Activated CD4-positive, alpha-beta T cell treated with anti-CD3 and anti-CD28 coated beads, Interleukin-2, amount 10 ng/mL, durations not matched to agents 7 days and 5 days (primary cell): ENCODE data around the gene TEX51. TPM values are rescaled to one million over a fixed set of nuclear protein-coding genes. Genes with fewer than 3 reads are reported as not detected.

Experiments used
- CTCF ChIA-PET: fragments of 350-600 bp; sonication (Branson Sonifier 250); formaldehyde crosslinking; loops from one replicate; lab custom pipeline; 2021; ENCODE audit warnings: antibody characterized with exemption; lab: Charles Lee
- POLR2A ChIA-PET: fragments of 350-600 bp; sonication (Branson Sonifier 250); formaldehyde crosslinking; loops from one replicate; lab custom pipeline; 2021; ENCODE audit warnings: antibody characterized with exemption; lab: Charles Lee
- DNase-seq: peaks from one replicate; pipeline ENCODE4 v3.0.0-alpha.2; 2020
- H3K27ac Mint-ChIP-seq: one replicate; pipeline ENCODE4 v1.8.0; 2021; ENCODE audit warnings: mild to moderate bottlenecking, moderate library complexity, mixed read lengths
- H3K27me3 Mint-ChIP-seq: one replicate; pipeline ENCODE4 v1.8.0; 2021; ENCODE audit warnings: mixed read lengths
- H3K36me3 Mint-ChIP-seq: one replicate; pipeline ENCODE4 v1.8.0; 2021; ENCODE audit warnings: low read depth, mixed read lengths
- H3K4me1 Mint-ChIP-seq: one replicate; pipeline ENCODE4 v1.8.0; 2021; ENCODE audit warnings: mixed read lengths
- H3K4me3 Mint-ChIP-seq: one replicate; pipeline ENCODE4 v1.8.0; 2021; ENCODE audit warnings: mild to moderate bottlenecking, moderate library complexity, mixed read lengths
- H3K9me3 Mint-ChIP-seq: one replicate; pipeline ENCODE4 v1.8.0; 2021; ENCODE audit warnings: mixed read lengths
- total RNA-seq, 2 experiments: library from RNA; stranded (reverse); gene quantifications; one replicate each; pipeline ENCODE4 v1.2.3, GENCODE V29; 2021

TEX51 gene
- total RNA-seq, 2 experiments from 2014 or later = not detected

DNA sequence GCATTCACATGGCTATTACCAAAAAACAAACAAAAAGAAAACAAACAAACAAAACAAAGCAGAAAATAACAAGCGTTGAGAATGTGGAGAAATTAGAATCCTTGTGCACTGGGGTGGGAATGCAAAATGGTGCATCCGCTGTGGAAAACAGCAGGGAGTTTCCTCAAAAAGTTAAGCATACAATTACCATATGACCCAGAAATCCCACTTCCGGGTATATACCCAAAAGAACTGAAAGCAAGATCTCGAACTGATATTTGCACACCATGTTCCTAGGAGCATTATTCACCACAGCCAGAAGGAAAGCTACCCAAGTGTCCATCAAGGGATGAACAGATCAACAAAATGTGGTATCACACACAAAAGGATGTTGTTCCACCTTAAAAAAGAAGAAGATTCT lies 17.9 kb upstream of the TEX51 start:
- no peaks in the 10 kb centered on the region for H3K4me1 Mint-ChIP-seq
- no peaks in the 10 kb centered on the region for H3K27me3 Mint-ChIP-seq
- ChIA-PET POLR2A (no interaction called here), CTCF (no interaction called here)
- no peak for DNase-seq
- no peak overlapping the region for H3K4me3 Mint-ChIP-seq
- H3K9me3 Mint-ChIP-seq = peaks cover under 1% of the 10 kb centered on the region
- H3K27ac Mint-ChIP-seq = no peak overlapping the region
- H3K36me3 Mint-ChIP-seq = no peaks in the 10 kb centered on the region

- Mint-ChIP-seq H3K4me1 (no peaks in the 10 kb centered on the region), H3K4me3 (no peak overlapping the region), H3K27me3 (no peaks in the 10 kb centered on the region), H3K27ac (no peak overlapping the region), H3K36me3 (no peaks in the 10 kb centered on the region), H3K9me3 (no peaks in the 10 kb centered on the region)
- ChIA-PET POLR2A (no interaction called here), CTCF (no interaction called here)
- no peak for DNase-seq
Observed at GRCh38 chr2:126881591-126881990, 17.1 kb upstream of the TEX51 start.

- no peak for DNase-seq
- POLR2A ChIA-PET = no interaction called here
- Mint-ChIP-seq H3K27ac (no peak overlapping the region), H3K27me3 (no peaks in the 10 kb centered on the region), H3K36me3 (no peaks in the 10 kb centered on the region), H3K9me3 (no peaks in the 10 kb centered on the region), H3K4me3 (no peak overlapping the region), H3K4me1 (peaks cover 1% of the 10 kb centered on the region)
- CTCF ChIA-PET = interaction anchor here (1.3 kb wide), 1 partner anchor 12 kb away, joined by 3 read pairs; no protein-coding TSS in a partner anchor
Observed at GRCh38 chr2:126882181-126882580, 16.5 kb upstream of the TEX51 start.

- Mint-ChIP-seq H3K9me3 (no peaks in the 10 kb centered on the region), H3K36me3 (no peaks in the 10 kb centered on the region), H3K4me3 (no peak overlapping the region), H3K4me1 (peaks cover 1% of the 10 kb centered on the region), H3K27ac (no peak overlapping the region), H3K27me3 (no peaks in the 10 kb centered on the region)
- no peak for DNase-seq
- ChIA-PET POLR2A (no interaction called here), CTCF (interaction anchor here (1.3 kb wide), 1 partner anchor 13 kb away, joined by 3 read pairs; no protein-coding TSS in a partner anchor)
Observed at GRCh38 chr2:126882736-126883665, 15.7 kb upstream of the TEX51 start.

GRCh38 chr2:126883666-126884040 lies 15.0 kb upstream of the TEX51 start:
- no peaks in the 10 kb centered on the region for H3K9me3 Mint-ChIP-seq
- CTCF ChIA-PET = no interaction called here
- POLR2A ChIA-PET = no interaction called here

DNA sequence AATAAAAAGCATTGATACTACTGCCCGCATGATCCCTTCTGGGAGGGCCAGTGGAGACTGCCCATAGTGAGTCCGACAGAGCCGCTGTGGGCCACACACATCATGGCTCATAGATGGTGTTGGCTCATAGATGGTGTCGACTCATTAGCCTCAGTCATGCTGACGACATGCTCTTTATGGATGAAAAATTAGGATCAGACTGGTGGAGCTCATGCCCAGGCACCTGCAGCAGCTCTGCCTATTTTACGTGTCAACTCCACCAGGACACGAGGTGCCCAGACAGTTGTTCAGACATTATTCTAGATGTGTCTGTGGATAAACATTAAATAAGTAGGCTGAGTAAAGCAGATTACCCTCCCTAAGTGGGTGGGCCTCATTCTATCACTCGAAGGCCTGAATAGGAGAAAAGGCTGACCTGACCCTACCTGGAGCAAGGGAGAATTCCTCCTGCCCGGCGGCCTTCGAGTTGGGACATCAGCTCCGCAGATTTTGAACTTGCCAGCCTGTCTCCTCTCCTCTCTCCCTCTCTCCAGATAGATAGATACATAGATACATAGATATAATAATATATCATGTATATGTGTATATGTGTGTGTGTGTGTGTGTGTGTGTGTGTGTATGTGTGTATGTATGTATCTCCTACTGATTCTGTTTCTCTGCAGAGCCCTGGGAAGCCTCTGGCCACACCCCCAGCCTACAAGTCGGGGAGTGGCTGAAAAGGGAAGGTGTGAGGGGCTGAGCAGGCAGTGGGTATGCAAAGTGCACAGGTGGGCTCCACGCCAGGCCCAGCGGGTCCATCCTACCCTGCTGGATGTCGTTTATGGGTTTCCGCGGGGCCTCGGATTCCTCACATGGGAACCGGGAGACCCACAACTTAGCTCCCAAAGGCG lies 13.6 kb upstream of the TEX51 start:
- H3K27me3 Mint-ChIP-seq = no peaks in the 10 kb centered on the region
- ChIA-PET CTCF (interaction anchor here (0.6 to 1.3 kb wide), 2 partner anchors 13 to 63 kb away, joined by 3 read pairs; partner anchors contain the start of gene TEX51), POLR2A (no interaction called here)
- no peaks in the 10 kb centered on the region for H3K9me3 Mint-ChIP-seq
- no peak overlapping the region for H3K27ac Mint-ChIP-seq
- H3K4me1 Mint-ChIP-seq = peaks cover 1% of the 10 kb centered on the region
- no peak for DNase-seq
- no peaks in the 10 kb centered on the region for H3K36me3 Mint-ChIP-seq
- no peak overlapping the region for H3K4me3 Mint-ChIP-seq

More at GRCh38 chr2:126883666-126884040, 15.0 kb upstream of the TEX51 start:
- no peak for DNase-seq
- H3K36me3 Mint-ChIP-seq = no peaks in the 10 kb centered on the region
- peaks cover 1% of the 10 kb centered on the region for H3K4me1 Mint-ChIP-seq
- no peak overlapping the region for H3K4me3 Mint-ChIP-seq
- H3K27ac Mint-ChIP-seq = no peak overlapping the region
- no peaks in the 10 kb centered on the region for H3K27me3 Mint-ChIP-seq

DNA sequence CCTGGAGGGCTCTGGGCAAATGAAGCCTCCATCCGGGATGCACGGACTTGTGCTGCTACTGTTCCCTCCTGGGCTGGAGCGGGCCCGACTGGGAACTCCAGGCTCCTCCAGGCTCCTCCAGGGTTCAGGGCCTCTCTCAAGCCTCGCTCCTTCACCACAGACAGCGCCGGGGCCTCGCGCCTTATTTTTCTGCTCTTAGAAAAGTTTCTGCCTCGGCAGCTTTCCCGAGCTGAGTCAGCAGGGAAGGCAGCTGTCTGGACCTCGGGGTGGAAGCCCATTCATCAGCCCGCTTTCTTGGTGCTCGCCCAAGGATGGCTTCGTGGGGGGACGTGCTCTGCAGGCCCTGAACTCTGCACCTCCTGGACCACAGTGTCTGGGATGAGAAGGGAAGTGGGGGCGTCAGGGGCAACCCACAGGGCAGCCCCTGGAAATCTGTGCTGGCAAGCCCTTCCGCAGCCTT lies 12.9 kb upstream of the TEX51 start:
- Mint-ChIP-seq H3K9me3 (no peaks in the 10 kb centered on the region), H3K4me1 (peaks cover 1% of the 10 kb centered on the region), H3K4me3 (no peak overlapping the region), H3K27ac (no peak overlapping the region), H3K27me3 (no peaks in the 10 kb centered on the region), H3K36me3 (no peaks in the 10 kb centered on the region)
- no peak for DNase-seq
- ChIA-PET POLR2A (no interaction called here), CTCF (interaction anchor here (1.3 kb wide), 1 partner anchor 13 kb away, joined by 3 read pairs; the partner anchor contains the start of gene TEX51)

DNA sequence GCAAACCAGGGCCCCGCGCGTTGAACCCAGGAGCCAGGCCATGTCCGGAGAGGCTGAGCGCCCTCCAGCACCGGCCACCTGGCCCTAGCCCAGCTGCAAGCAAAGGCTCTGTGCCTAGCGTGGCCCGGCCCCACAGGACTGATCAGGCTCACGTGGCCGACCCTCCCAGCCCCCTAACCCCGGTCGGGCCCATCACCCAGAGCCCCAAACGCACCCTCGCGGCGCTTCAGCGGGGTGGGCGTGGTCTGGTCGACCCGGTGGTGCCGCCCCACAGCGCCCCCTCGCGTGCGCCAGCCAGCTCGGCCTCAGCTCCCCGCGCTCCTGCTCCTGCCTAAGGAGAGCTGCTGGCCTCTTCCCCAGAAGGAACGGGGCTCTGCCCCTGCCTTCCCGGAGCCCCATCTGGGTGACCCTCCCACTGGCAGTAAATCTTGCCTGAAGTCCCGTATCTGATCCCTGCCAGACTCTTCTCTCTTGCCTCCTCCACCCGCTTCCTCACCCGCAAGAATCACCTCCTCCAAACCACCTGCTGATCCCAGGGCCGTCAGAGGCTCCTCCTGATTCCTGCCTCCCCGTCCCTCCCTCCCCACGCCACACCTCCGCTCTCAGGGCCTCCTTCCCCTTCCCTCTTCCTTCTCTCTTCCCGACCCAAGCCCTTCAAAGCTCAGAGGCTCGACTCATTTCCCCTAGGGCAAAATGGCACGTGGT lies 12.3 kb upstream of the TEX51 start:
- Mint-ChIP-seq H3K27me3 (no peaks in the 10 kb centered on the region), H3K4me1 (peaks cover 1% of the 10 kb centered on the region), H3K4me3 (peak overlapping the region; percentile 26), H3K36me3 (no peaks in the 10 kb centered on the region), H3K9me3 (no peaks in the 10 kb centered on the region), H3K27ac (no peak overlapping the region)
- ChIA-PET POLR2A (no interaction called here), CTCF (interaction anchor here (1.1 to 1.4 kb wide), 3 partner anchors 9 to 358 kb away, joined by 3 to 4 read pairs (median 3); partner anchors contain the start of gene TEX51)
- peak; percentile 55 for DNase-seq

DNA sequence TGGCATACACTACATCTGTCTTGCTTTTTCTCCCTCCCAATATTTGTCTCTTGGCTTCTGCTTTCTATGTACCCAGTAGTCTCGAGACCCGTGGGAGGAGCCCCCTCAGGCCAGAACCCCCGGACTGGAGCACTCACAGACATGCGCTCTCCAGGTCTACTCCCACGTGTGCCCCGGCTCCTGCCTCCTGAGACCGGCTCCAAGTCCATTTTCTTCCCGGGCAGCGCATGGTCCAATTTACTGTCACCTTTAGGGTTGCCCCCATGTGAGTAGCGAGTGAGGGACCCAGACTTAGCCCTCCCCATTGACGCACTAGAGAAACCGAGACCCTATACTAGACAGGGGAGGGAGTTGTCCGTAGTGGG lies 11.8 kb upstream of the TEX51 start:
- POLR2A ChIA-PET = no interaction called here
- no peaks in the 10 kb centered on the region for H3K9me3 Mint-ChIP-seq
- no peak overlapping the region for H3K4me3 Mint-ChIP-seq
- no peaks in the 10 kb centered on the region for H3K27me3 Mint-ChIP-seq
- H3K27ac Mint-ChIP-seq = no peak overlapping the region
- DNase-seq = no peak
- no peaks in the 10 kb centered on the region for H3K36me3 Mint-ChIP-seq
- CTCF ChIA-PET = interaction anchor here (1.1 to 1.4 kb wide), 2 partner anchors 10 to 359 kb away, joined by 3 to 4 read pairs; no protein-coding TSS in a partner anchor
- H3K4me1 Mint-ChIP-seq = peaks cover 1% of the 10 kb centered on the region

DNA sequence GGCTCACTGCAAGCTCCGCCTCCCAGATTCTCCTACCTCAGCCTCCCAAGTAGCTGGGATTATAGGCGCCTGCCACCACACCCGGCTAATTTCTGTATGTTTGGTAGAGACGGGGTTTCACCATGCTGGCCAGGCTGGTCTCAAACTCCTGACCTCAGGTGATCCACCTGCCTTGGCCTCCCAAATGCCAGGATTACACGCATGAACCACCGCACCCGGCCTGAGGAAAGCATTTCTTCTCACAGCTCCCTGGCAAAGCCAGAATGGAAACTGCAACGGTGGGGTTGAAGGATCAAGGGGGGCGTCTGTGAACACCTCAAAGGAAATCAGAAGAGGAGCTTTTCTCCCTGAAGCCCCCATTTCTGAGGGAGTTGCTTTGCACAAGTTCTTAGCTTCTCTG lies 11.2 kb upstream of the TEX51 start:
- Mint-ChIP-seq H3K4me1 (peaks cover 1% of the 10 kb centered on the region), H3K27me3 (no peaks in the 10 kb centered on the region), H3K36me3 (no peaks in the 10 kb centered on the region), H3K9me3 (no peaks in the 10 kb centered on the region), H3K4me3 (no peak overlapping the region), H3K27ac (no peak overlapping the region)
- POLR2A ChIA-PET = no interaction called here
- CTCF ChIA-PET = interaction anchor here (1.1 to 1.4 kb wide), 2 partner anchors 10 to 360 kb away, joined by 3 to 4 read pairs; no protein-coding TSS in a partner anchor
- no peak for DNase-seq

GRCh38 chr2:126888046-126888445 lies 10.6 kb upstream of the TEX51 start:
- no peak for DNase-seq
- Mint-ChIP-seq H3K27me3 (no peaks in the 10 kb centered on the region), H3K9me3 (no peaks in the 10 kb centered on the region), H3K27ac (no peak overlapping the region), H3K4me3 (no peak overlapping the region), H3K36me3 (no peaks in the 10 kb centered on the region), H3K4me1 (peaks cover 1% of the 10 kb centered on the region)
- POLR2A ChIA-PET = no interaction called here
- CTCF ChIA-PET = no interaction called here

DNA sequence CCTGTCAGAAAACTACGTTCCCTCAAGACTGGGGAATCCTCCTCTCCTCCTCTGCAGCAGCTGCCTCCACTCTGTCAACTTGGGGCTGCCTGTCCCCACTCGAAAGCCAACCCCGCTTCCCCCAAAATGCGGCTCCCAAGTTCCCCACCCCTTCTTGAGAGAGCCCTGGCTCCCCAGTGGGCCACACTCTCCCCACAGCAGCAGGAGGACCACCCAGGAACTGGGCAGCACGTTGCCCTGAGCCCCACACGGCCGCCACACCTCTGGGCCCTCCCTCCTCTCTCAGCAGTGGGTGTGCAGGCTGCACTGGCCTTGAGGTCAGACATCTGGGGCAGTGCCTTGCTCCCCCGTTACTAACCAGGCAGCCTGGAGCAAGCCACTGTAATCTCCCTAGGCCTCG lies 9.6 kb upstream of the TEX51 start:
- POLR2A ChIA-PET = no interaction called here
- H3K9me3 Mint-ChIP-seq = no peaks in the 10 kb centered on the region
- DNase-seq = no peak
- no peaks in the 10 kb centered on the region for H3K36me3 Mint-ChIP-seq
- CTCF ChIA-PET = no interaction called here
- H3K27ac Mint-ChIP-seq = no peak overlapping the region
- H3K4me1 Mint-ChIP-seq = peaks cover 1% of the 10 kb centered on the region
- no peak overlapping the region for H3K4me3 Mint-ChIP-seq
- H3K27me3 Mint-ChIP-seq = no peaks in the 10 kb centered on the region
